ENCODE measurements around the gene LYPD6. TPM values are rescaled to one million over a fixed set of nuclear protein-coding genes. Genes with fewer than 3 reads are reported as not detected.

The LYPD6 gene
- polyA plus RNA-seq, 1 of the 3 experiments (the other 2 are of a cell fraction), result 8.1 TPM

GRCh38 chr2:149357058-149357457, 26.7 kb downstream of the LYPD6 start:
- H3K27ac ChIP-seq (ENCODE audit: low read depth in 2 of 2, low read length in 1 of 2), result no peak overlapping the region
- ChIA-PET CTCF (interaction anchor here (1.0 kb wide), 1 partner anchor 10 kb away, joined by 3 read pairs; no protein-coding TSS in a partner anchor), POLR2A (no interaction called here)
- no peaks in the 10 kb centered on the region for H3K9me2 ChIP-seq
- no peaks in the 10 kb centered on the region for H4K20me1 ChIP-seq (ENCODE audit: insufficient read depth)
- no peak overlapping the region for H3K9ac ChIP-seq
- no peaks in the 10 kb centered on the region for H3F3A ChIP-seq (replicated peaks; ENCODE audit: insufficient read depth)
- no peak for DNase-seq
- H3K36me3 ChIP-seq (replicated peaks in 1 of 2; ENCODE audit: control insufficient read depth in 1 of 2, insufficient read depth in 2 of 2, low read length in 1 of 2), result no peaks in the 10 kb centered on the region
- no peak overlapping the region for H3K4me2 ChIP-seq
- H3K4me3 ChIP-seq (ENCODE audit: low read depth in 2 of 2, low read length in 1 of 2), result no peak overlapping the region
- no peaks in the 10 kb centered on the region; the same call in 1 of the 2 replicates for H3K79me2 ChIP-seq (ENCODE audit: insufficient read depth)
- TF ChIP-seq PBX3 (IDR thresholded peaks at IDR 0.05) (no peak), GABPA (IDR thresholded peaks at IDR 0.05; ENCODE audit: low read depth) (no peak), CTCF (IDR thresholded peaks at IDR 0.05) (no peak), TAF1 (IDR thresholded peaks at IDR 0.05; ENCODE audit: borderline replicate concordance, low read depth, low read length) (no peak), RCOR1 (IDR thresholded peaks at IDR 0.05; ENCODE audit: low read length) (no peak), JUND (IDR thresholded peaks at IDR 0.05) (no peak), CHD2 (IDR thresholded peaks at IDR 0.05; ENCODE audit: low read length, partially characterized antibody) (no peak), MAX (IDR thresholded peaks at IDR 0.05; ENCODE audit: low read depth) (no peak), TEAD4 (IDR thresholded peaks at IDR 0.05; ENCODE audit: borderline replicate concordance, insufficient read depth) (no peak), TCF12 (IDR thresholded peaks at IDR 0.05) (no peak)
- H3K4me1 ChIP-seq (ENCODE audit: control insufficient read depth in 1 of 2, insufficient read depth in 2 of 2, low read depth in 1 of 2, low read length in 1 of 2), result no peaks in the 10 kb centered on the region
- no peaks in the 10 kb centered on the region for H3K27me3 ChIP-seq (ENCODE audit: insufficient read depth)
- no peaks in the 10 kb centered on the region for H3K9me3 ChIP-seq
- no peak overlapping the region for H2AFZ ChIP-seq (ENCODE audit: low read depth)

- Histone ChIP-seq H3K27ac (ENCODE audit: low read depth in 2 of 2, low read length in 1 of 2) (no peak overlapping the region), H3K36me3 (replicated peaks in 1 of 2; ENCODE audit: control insufficient read depth in 1 of 2, insufficient read depth in 2 of 2, low read length in 1 of 2) (no peaks in the 10 kb centered on the region), H3K9me3 (no peaks in the 10 kb centered on the region), H2AFZ (ENCODE audit: low read depth) (no peak overlapping the region), H3K4me3 (ENCODE audit: low read depth in 2 of 2, low read length in 1 of 2) (no peak overlapping the region), H4K20me1 (ENCODE audit: insufficient read depth) (no peaks in the 10 kb centered on the region), H3K4me2 (no peak overlapping the region), H3F3A (replicated peaks; ENCODE audit: insufficient read depth) (peaks cover 6% of the 10 kb centered on the region), H3K27me3 (ENCODE audit: insufficient read depth) (no peaks in the 10 kb centered on the region), H3K9ac (no peak overlapping the region), H3K9me2 (no peaks in the 10 kb centered on the region), H3K4me1 (ENCODE audit: control insufficient read depth in 1 of 2, insufficient read depth in 2 of 2, low read depth in 1 of 2, low read length in 1 of 2) (no peaks in the 10 kb centered on the region; a peak in 2 of 4 replicates), H3K79me2 (ENCODE audit: insufficient read depth) (no peaks in the 10 kb centered on the region; the same call in 1 of the 2 replicates)
- ChIA-PET POLR2A (no interaction called here), CTCF (no interaction called here)
- DNase-seq, result no peak
- 50% methylated on average over 1 of the region's 1 CpG for WGBS (ENCODE audit: low lambda C conversion rate)
- no peak for TF ChIP-seq JUND (IDR thresholded peaks at IDR 0.05)
Observed at GRCh38 chr2:149360106-149360505, 29.7 kb downstream of the LYPD6 start.
